NCI-H1092 (cell line): ENCODE data around the gene SUCLG2.
"Not testable (repeated sequence)": the region's sequence is repeated elsewhere in the genome, so short reads cannot be mapped to it uniquely, and the experiment has no call there.

Experiments
- DNase-seq: peaks from one replicate; lab custom pipeline; 2025; lab: John Stamatoyannopoulos, UW

Gene SUCLG2

GRCh38 chr3:67559029-67559605, 95.3 kb downstream of the SUCLG2 start:
- no peak for DNase-seq

- no peak for DNase-seq
These were observed 96.0 kb downstream of the SUCLG2 start for GRCh38 chr3:67558426-67558825.

- DNase-seq: no peak
These were observed 96.5 kb downstream of the SUCLG2 start for GRCh38 chr3:67557848-67558355.

GRCh38 chr3:67551361-67552016, 102.9 kb downstream of the SUCLG2 start:
- no peak for DNase-seq

- no peak for DNase-seq
These were observed 103.9 kb downstream of the SUCLG2 start for GRCh38 chr3:67550541-67550940.

- DNase-seq: not testable (repeated sequence)
These were observed 111.7 kb downstream of the SUCLG2 start for GRCh38 chr3:67542502-67543250.

GRCh38 chr3:67540198-67540894, 114.1 kb downstream of the SUCLG2 start:
- DNase-seq: no peak

GRCh38 chr3:67537203-67537602, 117.2 kb downstream of the SUCLG2 start:
- not testable (repeated sequence) for DNase-seq

- DNase-seq: no peak
These were observed 119.4 kb downstream of the SUCLG2 start for GRCh38 chr3:67535006-67535405.

- no peak for DNase-seq
These were observed 119.8 kb downstream of the SUCLG2 start for GRCh38 chr3:67534594-67534993.

- DNase-seq: no peak
These were observed 123.0 kb downstream of the SUCLG2 start for GRCh38 chr3:67531181-67532101.

GRCh38 chr3:67529915-67530314, 124.5 kb downstream of the SUCLG2 start:
- no peak for DNase-seq

GRCh38 chr3:67529337-67529736, 125.1 kb downstream of the SUCLG2 start:
- DNase-seq: no peak

- no peak for DNase-seq
These were observed 128.2 kb downstream of the SUCLG2 start for GRCh38 chr3:67526246-67526645.

- no peak for DNase-seq
These were observed 130.4 kb downstream of the SUCLG2 start for GRCh38 chr3:67524046-67524445.

GRCh38 chr3:67522081-67522480, 132.3 kb downstream of the SUCLG2 start:
- DNase-seq: no peak

- no peak for DNase-seq
These were observed 133.3 kb downstream of the SUCLG2 start for GRCh38 chr3:67521053-67521646.

GRCh38 chr3:67518236-67518635, 136.2 kb downstream of the SUCLG2 start:
- no peak for DNase-seq

GRCh38 chr3:67517781-67518180, 136.6 kb downstream of the SUCLG2 start:
- no peak for DNase-seq

- DNase-seq: no peak
These were observed 137.9 kb downstream of the SUCLG2 start for GRCh38 chr3:67516496-67516895.

GRCh38 chr3:67515778-67516177, 138.6 kb downstream of the SUCLG2 start:
- no peak for DNase-seq
